ENCODE data around the gene SARS1.
A peak's percentile ranks its signal among the peaks of the same experiment; 100 is the strongest.

SARS1 gene

DNA sequence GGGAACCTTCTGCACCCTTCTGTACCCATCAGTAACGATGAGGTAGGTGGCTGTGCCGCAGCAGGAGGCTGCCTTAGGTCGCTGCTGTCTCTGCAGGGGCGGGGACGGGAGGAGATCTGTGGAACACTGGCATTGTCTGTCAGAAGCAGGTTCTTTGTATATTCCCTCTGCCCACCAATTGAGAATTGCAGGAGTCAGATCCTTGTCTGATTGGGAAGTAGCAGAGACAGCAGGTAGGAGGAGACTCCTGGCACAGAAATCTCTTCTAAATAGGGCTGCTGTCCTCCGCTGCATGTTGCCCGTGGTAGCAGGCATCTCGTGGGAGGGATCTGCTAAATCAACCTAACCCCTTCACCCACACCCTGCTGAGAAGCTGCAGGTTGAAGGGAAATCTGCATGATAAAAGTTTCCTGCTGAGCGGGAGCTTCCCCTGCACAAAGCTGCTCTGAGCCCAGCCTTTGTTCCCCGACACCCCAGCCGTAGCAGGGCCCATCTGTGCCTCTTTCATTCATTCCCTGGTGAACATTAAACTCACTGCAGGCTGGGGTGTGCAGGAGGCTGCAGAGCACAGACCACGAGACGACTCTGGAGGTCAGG lies 15.9 kb downstream of the SARS1 start:
- no peak for DNase-seq

DNA sequence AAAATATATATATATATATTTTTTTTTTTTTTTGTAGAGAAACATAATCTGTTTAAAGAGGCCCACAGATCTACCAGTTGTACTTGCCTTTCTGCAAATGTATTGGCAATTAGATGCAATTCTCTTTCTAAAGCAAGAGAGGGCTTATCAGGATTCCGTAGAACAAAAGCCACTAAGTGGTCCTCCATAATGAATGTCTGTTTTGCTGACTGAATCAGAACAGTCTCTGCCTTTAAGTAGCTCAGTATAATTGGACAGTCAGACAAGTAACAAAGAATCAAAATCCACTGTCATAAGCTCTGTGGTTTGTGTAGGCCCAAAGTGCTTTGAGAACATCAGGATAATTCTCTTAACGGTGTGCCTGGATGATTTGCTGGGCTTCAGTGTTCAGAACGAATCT lies 17.3 kb downstream of the SARS1 start:
- DNase-seq: no peak

DNA sequence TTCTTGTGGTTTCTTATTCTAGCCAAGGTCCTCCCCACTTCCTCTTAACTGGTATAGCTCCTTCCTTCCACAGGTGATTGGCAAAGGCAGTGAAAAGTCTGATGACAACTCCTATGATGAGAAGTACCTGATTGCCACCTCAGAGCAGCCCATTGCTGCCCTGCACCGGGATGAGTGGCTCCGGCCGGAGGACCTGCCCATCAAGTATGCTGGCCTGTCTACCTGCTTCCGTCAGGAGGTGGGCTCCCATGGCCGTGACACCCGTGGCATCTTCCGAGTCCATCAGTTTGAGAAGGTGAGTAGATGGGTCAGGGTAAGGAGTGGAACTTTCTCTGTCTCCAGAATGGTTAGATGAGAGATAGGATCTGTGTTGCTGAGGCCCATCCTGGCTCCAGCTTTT lies 21.4 kb downstream of the SARS1 start:
- DNase-seq: no peak

DNA sequence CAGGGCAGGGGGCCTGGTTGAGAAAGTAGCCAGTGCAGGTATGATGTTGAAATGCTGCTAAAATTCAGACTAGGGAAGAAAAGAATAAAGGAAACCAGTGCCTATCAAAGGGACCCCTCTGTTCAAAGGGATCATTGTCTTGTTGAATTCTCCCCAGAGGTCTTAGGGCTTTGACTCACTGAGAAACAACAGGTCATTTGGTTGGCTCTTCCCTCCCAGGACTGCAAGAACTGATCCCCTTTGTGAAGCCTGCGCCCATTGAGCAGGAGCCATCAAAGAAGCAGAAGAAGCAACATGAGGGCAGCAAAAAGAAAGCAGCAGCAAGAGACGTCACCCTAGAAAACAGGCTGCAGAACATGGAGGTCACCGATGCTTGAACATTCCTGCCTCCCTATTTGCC lies 23.8 kb downstream of the SARS1 start:
- no peak for DNase-seq

DNA sequence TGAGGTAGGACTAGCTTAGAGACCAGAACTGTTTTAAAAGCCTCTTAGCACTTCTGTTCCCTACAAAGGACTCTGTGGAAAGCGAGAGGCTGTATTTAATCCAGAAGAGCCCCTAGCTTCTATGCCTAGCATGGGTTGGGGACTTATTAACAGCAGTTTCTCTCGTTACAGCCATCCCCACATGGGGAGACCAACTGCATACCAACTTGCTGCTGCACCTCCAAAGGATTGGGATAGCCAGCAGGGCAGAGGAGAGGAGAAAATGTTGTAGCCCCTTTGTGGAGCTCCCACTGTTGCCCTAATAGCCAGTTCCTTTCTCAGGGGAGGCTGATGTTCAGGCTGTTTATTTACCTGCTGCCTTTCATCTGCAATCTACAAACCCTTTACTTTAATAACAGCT lies 24.7 kb downstream of the SARS1 start:
- no peak for DNase-seq

DNA sequence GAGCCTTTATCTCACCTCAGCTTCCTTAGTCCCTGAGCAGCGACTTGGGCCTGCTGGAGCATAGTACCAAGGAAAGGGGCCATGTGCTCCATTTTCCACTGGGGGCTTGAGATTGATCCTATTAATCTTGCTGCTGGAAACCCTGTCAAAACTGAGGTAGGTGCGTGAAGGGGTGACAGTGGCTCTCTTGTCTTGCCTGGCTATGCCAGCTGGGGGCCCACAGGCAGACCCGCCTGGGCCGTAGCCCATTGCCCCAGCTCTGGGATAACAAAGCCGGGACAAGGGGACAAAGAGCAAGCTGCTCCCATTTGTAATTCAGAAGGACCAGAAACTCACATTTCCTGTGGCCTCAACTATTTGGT lies 25.3 kb downstream of the SARS1 start:
- DNase-seq: no peak

DNA sequence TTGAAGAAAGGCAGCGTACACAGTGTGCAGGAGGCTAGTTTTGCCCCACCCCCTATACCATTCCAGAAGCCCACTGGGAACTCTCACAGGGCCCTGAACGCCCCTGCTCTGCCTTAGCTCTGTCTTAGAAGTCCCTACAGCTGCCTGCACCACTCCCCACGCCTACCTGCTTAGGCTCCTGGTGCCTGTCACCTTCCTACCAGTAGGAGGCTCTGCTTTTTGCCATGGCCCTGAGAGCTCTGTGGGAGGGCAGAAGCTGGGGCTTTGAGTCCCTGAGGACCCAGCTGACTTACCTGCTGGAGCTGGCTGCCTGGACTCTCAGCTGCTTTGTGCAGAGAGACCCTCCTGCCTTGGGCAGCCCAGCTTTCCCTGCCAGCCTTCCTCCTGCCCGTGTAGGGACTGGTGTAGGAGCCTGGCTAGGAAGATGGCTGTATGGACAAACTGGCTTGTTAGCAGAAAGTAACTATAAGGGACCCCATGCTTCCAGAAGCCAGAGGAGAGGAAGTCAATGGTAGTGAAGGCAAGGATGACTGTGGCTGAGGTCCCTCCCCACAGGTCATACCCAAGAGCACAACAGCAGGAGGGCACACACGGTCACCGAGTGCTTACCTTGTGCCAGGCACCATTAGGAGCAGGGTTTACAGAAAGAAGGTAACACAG lies 25.8 kb downstream of the SARS1 start:
- peak; percentile 24 for DNase-seq

DNA sequence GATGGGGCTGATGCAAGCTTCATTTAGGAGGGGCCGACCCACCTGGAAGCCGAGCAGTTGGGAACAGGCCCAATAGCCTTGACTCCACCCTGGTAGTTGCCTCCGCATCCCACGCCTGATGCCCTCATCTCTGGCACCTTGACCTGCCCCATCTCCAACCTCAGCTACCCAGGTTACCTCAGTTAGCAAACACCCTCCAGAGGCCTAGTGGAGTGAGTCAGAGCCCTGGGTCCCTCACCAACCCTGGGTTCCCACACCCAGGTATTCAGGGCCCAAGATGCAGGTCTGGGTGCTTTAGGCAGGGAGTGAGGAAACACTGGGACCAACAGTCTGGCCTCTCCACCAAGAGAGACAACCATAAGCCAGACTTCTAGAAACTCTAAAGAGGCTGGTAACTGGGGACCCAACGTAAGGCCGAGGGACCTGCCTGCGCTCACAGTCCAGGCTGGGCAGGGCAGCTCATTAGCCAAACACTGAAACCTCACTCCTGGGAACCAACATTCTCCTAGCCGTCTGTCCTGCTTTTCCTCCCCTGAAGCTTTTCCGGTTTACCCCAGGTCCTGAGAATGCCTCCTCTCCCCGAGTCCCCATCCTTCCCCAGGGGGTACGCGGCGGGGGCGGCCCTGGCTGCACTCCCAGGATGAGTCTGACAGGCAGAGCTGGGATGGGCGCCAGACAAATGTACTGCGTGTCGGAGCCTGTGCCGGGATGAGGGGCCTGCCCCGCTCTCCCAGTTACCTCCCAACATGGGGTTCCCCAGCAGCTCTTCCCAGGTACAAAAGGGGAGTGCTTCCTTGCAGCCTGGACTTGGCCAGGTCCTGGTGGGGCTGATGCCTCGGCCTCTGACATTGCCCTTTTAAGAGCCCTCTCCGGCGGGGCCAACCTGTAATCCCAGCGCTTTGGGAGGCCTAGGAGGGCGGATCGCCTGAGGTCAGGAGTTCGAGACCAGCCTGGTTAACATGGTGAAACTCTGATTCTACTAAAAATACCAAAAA lies 26.7 kb downstream of the SARS1 start:
- DNase-seq: peak; percentile 19

DNA sequence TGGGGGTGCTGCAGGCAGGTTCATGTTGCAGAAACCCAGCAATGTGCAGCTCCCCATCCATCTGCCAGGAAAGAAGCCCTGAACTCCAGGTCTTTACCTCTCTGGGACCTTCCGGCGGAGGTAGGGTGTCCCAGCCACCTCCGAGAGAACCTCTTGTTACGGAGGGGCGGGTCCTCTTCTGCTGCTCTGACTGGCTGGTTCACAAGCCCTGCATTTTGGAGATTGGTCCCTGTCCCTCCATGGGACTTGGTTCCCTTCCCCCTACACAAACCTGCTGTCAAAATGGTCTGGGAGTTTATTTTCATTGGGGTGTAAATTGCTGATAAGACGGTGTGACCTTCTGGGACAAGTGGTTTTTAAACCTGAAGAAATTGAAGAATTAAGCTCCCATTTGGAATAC lies 27.6 kb downstream of the SARS1 start:
- DNase-seq: no peak

DNA sequence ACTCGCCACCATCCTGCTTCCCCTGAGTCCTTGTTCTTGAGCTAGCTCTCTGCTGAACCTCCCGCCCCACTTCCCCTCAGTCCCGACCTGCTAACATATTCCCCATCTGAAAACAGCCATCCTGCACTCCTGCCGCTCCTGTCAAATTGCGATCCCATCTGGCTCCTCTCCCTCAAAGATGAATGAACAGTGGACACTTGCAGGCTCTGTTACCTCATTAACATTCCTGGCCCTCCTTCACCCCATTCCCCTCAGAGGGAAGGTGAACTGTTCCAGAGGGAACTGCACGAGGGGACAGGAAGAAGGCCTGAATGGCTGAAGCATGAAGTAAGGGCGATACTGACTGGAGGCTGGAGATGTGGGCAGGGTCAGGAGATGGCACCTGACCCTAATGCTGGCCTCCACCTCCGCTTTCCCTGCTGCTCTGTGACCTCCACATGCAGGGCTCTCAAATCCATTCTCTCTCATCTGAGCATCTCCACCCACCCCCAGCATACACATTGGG lies 28.2 kb downstream of the SARS1 start:
- DNase-seq: no peak

DNA sequence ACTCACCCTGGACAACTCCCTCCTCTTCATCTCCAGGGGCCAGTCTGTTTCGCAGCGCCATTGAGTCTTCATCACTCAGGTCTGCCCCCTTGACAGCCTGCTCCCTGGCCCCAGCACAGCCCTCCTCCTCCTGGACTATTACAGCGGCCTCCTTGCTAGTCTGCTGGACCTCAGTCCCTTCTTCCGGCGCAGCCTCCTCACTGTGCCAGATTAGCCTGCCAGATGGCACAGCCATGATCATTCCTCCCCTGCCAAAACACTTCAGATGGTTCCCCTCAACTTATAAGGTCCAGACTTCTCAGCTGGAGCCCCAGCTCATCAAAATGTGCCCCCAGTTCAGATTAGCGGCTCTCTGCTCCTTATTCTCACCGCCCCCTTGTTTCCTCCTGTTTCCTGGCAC lies 28.7 kb downstream of the SARS1 start:
- DNase-seq: no peak

DNA sequence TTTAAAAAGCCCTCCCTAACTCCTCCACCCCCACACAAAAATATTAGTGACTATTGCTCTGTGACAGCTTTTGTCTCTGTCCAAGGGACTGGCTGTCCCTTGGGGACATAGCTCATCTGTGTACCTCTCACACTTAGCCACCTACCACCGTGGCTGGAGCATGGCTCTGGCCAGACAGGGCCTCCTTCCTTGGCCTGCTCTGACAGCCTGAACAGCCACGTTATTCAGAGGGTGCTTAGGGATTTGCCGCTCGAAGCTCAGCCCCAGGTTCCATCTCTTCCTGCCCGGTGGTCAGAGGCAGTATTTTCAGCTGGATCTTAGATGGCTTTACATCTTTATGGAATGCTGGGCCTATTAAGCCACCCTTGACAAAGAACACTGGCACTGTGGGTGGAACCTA lies 29.5 kb downstream of the SARS1 start:
- no peak for DNase-seq

DNA sequence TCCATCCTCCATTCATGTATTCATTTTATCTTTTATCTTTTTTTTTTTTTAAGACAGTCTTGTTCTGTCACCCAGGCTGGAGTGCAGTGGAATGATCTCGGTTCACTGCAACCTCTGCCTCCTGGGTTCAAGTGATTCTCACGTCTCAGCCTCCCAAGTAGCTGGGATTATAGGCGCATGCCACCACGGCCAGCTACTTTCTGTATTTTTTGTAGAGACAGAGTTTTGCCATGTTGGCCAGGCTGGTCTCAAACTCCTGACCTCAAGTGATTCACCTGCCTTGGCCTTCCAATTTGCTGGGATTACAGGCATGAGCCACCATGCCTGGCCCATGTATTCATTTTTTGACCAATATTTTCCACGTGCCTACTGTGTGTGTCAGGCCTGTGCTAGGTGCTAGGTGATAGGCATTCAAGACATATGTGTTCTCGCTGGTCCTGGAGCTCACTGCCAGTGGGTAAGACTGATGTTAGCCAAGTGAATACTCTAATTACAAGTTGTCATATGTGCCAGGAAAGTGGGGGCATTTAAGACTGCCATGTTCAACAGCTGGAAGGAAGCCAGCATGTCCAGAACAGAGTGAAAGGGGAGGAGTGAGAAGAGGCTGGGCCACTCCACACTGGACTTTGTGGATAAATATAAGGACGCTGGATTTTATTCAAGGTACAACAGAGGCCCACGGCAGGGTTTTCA lies 30.3 kb downstream of the SARS1 start:
- no peak for DNase-seq

DNA sequence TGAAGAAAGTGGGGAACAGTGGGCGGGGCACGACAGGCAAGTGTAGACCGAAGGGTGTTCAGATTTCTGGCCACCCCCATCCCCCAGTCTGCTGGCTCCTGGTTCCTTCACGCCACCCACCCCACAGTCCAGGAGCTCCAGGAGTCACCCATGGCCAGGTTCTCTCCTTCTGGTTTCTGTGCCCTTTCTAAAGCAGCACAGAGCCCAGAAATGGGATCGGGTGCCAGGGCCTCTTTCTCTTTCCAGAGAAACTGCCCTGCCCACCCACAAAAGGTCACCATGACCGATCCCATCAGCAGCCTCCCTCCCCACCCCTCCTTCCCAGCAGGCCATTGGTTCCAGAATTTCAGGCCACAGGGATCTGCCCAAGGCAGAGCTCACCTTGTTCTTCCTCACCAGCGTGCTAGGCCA lies 32.4 kb downstream of the SARS1 start:
- no peak for DNase-seq

DNA sequence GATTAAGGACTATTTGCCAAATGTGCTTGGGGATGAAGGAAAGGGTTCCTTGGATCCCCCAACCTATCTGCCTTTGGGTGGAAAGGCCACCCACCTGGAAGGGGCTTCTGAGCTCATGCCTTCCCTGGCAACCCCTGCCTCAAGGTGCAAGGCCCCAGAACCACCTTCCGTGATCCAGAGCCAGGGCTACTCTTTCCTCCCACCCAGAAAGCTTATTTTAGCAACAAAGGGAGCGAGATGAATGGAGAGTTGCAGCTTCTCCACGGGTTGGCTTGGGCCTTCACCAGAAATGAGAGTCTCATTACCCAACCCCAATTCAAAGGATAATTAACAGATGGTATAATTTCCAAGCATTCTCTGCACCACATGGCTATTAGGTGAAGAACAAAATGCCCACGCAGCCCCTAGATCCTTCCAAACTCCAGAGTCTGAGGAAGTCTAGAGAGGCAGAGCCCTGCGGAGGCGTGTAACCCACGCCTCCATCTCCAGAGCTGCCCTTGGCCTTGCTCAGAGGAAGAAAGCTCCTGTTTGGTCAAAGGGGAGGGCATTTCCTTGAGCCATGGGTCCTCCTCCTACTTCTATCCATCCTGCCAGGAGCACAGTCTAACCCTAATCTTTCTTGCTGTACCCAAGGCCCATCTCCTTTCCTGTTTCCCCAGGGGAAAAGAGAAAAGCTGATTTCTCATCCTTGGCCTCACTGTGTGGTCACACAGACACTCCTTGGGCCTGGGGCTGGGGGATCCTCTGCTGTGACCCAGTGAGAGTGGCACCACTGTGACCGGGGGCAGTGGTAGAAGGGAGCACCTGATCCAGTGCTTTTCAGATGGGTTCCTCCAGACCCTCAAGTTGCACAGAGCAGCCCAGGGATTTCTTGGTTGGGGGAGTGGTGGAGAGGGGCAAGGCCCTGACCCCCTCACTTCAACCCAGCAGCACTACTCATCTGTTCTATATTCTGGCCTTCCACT lies 34.0 kb downstream of the SARS1 start:
- no peak for DNase-seq

DNA sequence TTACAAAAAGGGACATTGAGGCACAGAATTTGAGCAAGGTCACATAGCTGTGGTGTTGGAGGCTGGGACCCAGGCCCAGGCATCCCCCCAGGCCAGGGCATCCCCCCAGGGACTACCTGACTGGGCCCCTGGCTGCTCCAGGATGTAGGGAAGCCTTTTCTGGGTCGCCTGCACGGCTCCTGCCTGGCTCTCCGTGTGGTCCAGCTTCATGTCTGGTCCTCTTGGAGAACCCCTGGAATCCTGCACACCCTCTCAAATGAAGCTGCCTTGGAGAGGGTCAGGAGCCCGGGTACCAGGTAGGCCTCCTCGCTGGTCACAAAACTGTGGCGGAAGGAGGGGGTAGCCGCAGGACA lies 34.7 kb downstream of the SARS1 start:
- no peak for DNase-seq

DNA sequence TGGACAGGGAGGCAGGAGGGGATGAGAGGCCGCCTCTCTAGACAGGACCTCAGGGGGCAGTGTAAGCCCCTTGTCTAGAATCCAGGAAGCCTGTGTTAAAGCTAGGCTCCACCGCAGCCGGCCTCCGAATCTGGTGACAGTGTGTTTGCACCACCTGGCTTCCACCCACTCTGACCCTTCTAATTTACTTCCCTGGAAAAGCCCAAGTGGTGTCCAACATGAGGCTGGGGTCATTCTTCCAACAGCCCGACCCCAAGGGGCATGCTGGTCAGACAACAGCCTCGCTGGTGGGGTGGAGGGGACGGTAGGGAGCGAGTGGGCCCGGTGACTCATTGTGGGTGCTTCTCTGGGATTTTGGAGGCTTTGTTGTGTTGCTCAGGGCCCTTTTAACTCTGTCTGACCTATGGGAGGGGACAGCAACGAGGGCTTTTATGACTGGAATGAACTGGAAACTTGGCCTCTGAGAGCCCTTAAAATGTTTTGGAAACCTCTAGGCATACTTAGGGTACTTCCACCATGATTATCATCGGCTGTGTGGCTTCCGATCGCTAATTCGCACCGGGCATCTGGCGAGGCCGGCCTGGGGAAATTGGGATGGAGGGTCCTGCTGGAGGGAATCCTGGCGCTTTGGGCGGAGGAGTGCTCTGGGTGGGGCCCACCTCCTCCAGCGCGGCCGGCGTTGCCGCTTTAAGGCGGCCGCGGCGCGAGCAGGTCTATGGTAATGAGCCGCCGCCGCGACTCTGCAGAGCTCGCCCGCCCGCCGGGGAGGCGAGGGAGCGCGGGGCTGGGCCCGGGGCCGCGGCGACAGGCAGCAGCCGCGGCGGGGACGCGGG lies 35.3 kb downstream of the SARS1 start, which contains the start of gene CELSR2:
Gene CELSR2, plus strand, starts transcription at position 743 of the 833 bp plus-strand sequence. CDS start 541 bp downstream, outside the sequence.
- peak; percentile 65 for DNase-seq

DNA sequence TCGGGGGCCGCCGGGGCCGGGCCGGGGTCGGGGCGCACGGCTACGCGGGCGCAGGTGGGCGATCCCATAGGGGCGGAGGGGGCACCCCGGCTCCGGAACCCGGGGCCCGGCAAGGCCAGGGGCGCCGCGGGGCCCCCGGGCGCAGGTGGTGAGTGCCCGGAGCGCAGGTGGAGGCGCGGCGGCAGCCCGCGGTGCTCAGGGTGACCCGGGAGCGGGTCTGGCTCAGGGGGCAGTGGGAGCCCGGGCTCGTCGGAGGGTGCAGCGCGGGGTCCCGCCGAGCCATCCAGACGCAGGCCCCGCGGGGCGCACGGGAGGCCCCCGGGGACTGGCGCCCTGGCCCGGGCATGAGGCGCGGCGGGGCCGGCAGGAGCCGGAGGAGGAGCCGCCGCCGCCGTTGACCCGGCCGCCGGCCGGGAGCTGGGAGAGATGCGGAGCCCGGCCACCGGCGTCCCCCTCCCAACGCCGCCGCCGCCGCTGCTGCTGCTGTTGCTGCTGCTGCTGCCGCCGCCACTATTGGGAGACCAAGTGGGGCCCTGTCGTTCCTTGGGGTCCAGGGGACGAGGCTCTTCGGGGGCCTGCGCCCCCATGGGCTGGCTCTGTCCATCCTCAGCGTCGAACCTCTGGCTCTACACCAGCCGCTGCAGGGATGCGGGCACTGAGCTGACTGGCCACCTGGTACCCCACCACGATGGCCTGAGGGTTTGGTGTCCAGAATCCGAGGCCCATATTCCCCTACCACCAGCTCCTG lies 36.1 kb downstream of the SARS1 start:
- DNase-seq: no peak

DNA sequence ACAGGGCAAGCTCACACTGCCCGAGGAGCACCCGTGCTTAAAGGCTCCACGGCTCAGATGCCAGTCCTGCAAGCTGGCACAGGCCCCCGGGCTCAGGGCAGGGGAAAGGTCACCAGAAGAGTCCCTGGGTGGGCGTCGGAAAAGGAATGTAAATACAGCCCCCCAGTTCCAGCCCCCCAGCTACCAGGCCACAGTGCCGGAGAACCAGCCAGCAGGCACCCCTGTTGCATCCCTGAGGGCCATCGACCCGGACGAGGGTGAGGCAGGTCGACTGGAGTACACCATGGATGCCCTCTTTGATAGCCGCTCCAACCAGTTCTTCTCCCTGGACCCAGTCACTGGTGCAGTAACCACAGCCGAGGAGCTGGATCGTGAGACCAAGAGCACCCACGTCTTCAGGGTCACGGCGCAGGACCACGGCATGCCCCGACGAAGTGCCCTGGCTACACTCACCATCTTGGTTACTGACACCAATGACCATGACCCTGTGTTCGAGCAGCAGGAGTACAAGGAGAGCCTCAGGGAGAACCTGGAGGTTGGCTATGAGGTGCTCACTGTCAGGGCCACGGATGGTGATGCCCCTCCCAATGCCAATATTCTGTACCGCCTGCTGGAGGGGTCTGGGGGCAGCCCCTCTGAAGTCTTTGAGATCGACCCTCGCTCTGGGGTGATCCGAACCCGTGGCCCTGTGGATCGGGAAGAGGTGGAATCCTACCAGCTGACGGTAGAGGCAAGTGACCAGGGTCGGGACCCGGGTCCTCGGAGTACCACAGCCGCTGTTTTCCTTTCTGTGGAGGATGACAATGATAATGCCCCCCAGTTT lies 36.9 kb downstream of the SARS1 start:
- no peak for DNase-seq
